GM15510 (cell line): Measurements from ENCODE around the gene GNB1L.

Experiments used
- POLR2A ChIP-seq: IDR thresholded peaks from 3 replicates; pipeline ENCODE4 v1.6.1; 2011; ENCODE audit warnings: borderline replicate concordance; ENCODE audit not compliant: insufficient read length; ENCODE audit errors: extremely low read depth

Gene GNB1L

GRCh38 chr22:19785461-19786263, 69.0 kb downstream of the GNB1L start:
- TF ChIP-seq POLR2A = no peak

- TF ChIP-seq POLR2A = no peak
Measured at GRCh38 chr22:19784384-19785175, 70.1 kb downstream of the GNB1L start.

- no peak for TF ChIP-seq POLR2A
Measured at GRCh38 chr22:19783586-19784383, 70.9 kb downstream of the GNB1L start.

- TF ChIP-seq POLR2A = no peak
Measured at GRCh38 chr22:19782533-19782932, 72.1 kb downstream of the GNB1L start.

- TF ChIP-seq POLR2A = no peak
Measured at GRCh38 chr22:19779685-19780268, 74.9 kb downstream of the GNB1L start.

GRCh38 chr22:19779011-19779421, 75.7 kb downstream of the GNB1L start:
- no peak for TF ChIP-seq POLR2A

GRCh38 chr22:19776433-19777031, 78.1 kb downstream of the GNB1L start:
- no peak for TF ChIP-seq POLR2A

- no peak for TF ChIP-seq POLR2A
Measured at GRCh38 chr22:19775496-19776325, 79.0 kb downstream of the GNB1L start.

- no peak for TF ChIP-seq POLR2A
Measured at GRCh38 chr22:19774628-19775027, 80.0 kb downstream of the GNB1L start.

- TF ChIP-seq POLR2A = no peak
Measured at GRCh38 chr22:19773470-19774040, 81.1 kb downstream of the GNB1L start.

- no peak for TF ChIP-seq POLR2A
Measured at GRCh38 chr22:19772673-19773469, 81.8 kb downstream of the GNB1L start.

GRCh38 chr22:19772422-19772672, 82.3 kb downstream of the GNB1L start:
- no peak for TF ChIP-seq POLR2A
